ENCODE measurements around the gene RXRA. TPM values are rescaled to one million over a fixed set of nuclear protein-coding genes. Genes with fewer than 3 reads are reported as not detected.
A peak's percentile ranks its signal among the peaks of the same experiment; 100 is the strongest.

The RXRA gene
- total and polyA plus RNA-seq, 2 of the 13 experiments (the other 11 are each of a cell fraction or from before 2014, with no cell fraction given), result 18.9 to 29.2 TPM

- TF ChIP-seq ZNF609 (CRISPR knock-in tag; IDR thresholded peaks at IDR 0.05; ENCODE audit: borderline replicate concordance) (peak; percentile 37; the same call in 1 of the 2 replicates), AGO1 (IDR thresholded peaks at IDR 0.05; ENCODE audit: low read depth, low read length, poor library complexity, severe bottlenecking) (no peak), DR1 (CRISPR knock-in tag; IDR thresholded peaks at IDR 0.05) (no peak), IRF2 (CRISPR knock-in tag; IDR thresholded peaks at IDR 0.05) (peak; percentile 63; the same call in 1 of the 2 replicates), KMT2B (CRISPR knock-in tag; IDR thresholded peaks at IDR 0.05) (peak; percentile 78; the same call in 1 of the 2 replicates), REPIN1 (CRISPR knock-in tag; IDR thresholded peaks at IDR 0.05; ENCODE audit: borderline replicate concordance, low read depth) (peak; percentile 88; the same call in 1 of the 2 replicates), TARDBP (CRISPR knock-in tag; IDR thresholded peaks at IDR 0.05) (peak; percentile 56), ZNF788 (CRISPR knock-in tag; IDR thresholded peaks at IDR 0.05; ENCODE audit: borderline replicate concordance) (peak; percentile 68; the same call in 1 of the 2 replicates), RAD21 (CRISPR knock-in tag; IDR thresholded peaks at IDR 0.05) (no peak), NFE2L1 (CRISPR knock-in tag; IDR thresholded peaks at IDR 0.05; ENCODE audit: borderline replicate concordance) (no peak), HNRNPLL (IDR thresholded peaks at IDR 0.05; ENCODE audit: low read depth, low read length, poor library complexity, severe bottlenecking) (peak; percentile 24), ZBTB37 (CRISPR knock-in tag; IDR thresholded peaks at IDR 0.05) (no peak; the same call in 1 of the 2 replicates), ZNF33B (CRISPR knock-in tag; IDR thresholded peaks at IDR 0.05) (peak; percentile 94), NFKB2 (CRISPR knock-in tag; IDR thresholded peaks at IDR 0.05; ENCODE audit: borderline replicate concordance) (peak; percentile 99), ZNF782 (CRISPR knock-in tag; IDR thresholded peaks at IDR 0.05; ENCODE audit: borderline replicate concordance) (no peak; the same call in 1 of the 2 replicates), ZSCAN12 (CRISPR knock-in tag; IDR thresholded peaks at IDR 0.05) (peak; percentile 79; the same call in 1 of the 2 replicates), ATF7 (IDR thresholded peaks at IDR 0.05) (no peak), ATF7 (CRISPR knock-in tag; IDR thresholded peaks at IDR 0.05) (no peak), CREM (IDR thresholded peaks at IDR 0.05) (peak; percentile 58; the same call in 1 of the 2 replicates), CREM (CRISPR knock-in tag; IDR thresholded peaks at IDR 0.05) (no peak), ZNF225 (CRISPR knock-in tag; IDR thresholded peaks at IDR 0.05) (no peak), IRF9 (CRISPR knock-in tag; IDR thresholded peaks at IDR 0.05; ENCODE audit: borderline replicate concordance) (peak; percentile 91)
These were observed 2.4 kb upstream of the RXRA start (continued) for GRCh38 chr9:134323741-134324358.
